ENCODE measurements around the gene STARD7.
"Not testable (repeated sequence)": the region's sequence is repeated elsewhere in the genome, so short reads cannot be mapped to it uniquely, and the experiment has no call there.

STARD7 gene

GRCh38 chr2:96169868-96170507 is 38.6 kb downstream of the STARD7 start:
- Mint-ChIP-seq H3K36me3 (no peaks in the 10 kb centered on the region), H3K9me3 (ENCODE audit: low read depth) (no peaks in the 10 kb centered on the region), H3K27me3 (no peaks in the 10 kb centered on the region), H3K4me1 (ENCODE audit: low read depth) (peaks cover 44% of the 10 kb centered on the region), H3K27ac (no peak overlapping the region), H3K4me3 (no peak overlapping the region)

GRCh38 chr2:96167407-96168013 is 41.1 kb downstream of the STARD7 start:
- no peaks in the 10 kb centered on the region for H3K27me3 Mint-ChIP-seq
- no peak overlapping the region for H3K4me3 Mint-ChIP-seq
- peaks cover 55% of the 10 kb centered on the region for H3K4me1 Mint-ChIP-seq (ENCODE audit: low read depth)
- no peaks in the 10 kb centered on the region for H3K9me3 Mint-ChIP-seq (ENCODE audit: low read depth)
- H3K36me3 Mint-ChIP-seq = no peaks in the 10 kb centered on the region
- H3K27ac Mint-ChIP-seq = peak overlapping the region; percentile 23

DNA sequence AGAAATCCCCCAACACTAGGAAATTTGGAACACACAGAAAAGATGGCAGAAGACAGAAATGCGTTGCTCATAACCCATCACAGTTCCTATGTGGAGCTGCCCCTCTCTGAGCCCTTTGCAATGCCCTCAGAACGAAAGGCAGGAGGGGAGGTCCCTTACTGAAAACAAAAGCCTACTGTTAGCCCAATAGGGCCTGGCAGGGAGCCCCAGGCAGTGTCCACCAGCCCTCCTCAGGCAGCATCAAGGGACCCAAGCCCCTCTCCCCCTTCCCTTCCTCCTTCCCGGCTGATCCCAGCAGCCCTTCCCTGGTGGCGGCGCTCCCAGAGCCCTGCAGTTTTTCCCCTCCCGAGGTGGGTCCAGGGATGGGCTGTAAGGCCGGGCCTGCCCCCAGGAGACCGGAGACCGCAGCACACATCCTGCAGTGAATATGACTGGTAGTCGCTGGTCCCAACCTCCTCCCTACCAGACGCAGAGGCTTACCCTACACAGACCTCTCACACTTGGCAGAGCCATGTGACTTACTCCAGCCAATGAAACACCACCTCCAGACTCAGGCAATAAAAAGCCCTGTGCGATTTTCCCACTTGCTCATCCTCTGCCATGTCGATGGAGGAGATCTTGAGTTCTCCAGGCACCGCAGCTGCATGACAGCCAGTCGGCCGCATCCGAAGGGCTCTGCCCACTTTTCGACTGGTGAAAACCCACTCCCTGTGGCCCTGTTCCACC is 44.0 kb downstream of the STARD7 start:
- Mint-ChIP-seq H3K9me3 (ENCODE audit: low read depth) (no peaks in the 10 kb centered on the region), H3K4me1 (ENCODE audit: low read depth) (peaks cover 69% of the 10 kb centered on the region), H3K27me3 (no peaks in the 10 kb centered on the region), H3K36me3 (peaks cover 5% of the 10 kb centered on the region), H3K4me3 (peak overlapping the region; percentile 85), H3K27ac (peak overlapping the region; percentile 99)

DNA sequence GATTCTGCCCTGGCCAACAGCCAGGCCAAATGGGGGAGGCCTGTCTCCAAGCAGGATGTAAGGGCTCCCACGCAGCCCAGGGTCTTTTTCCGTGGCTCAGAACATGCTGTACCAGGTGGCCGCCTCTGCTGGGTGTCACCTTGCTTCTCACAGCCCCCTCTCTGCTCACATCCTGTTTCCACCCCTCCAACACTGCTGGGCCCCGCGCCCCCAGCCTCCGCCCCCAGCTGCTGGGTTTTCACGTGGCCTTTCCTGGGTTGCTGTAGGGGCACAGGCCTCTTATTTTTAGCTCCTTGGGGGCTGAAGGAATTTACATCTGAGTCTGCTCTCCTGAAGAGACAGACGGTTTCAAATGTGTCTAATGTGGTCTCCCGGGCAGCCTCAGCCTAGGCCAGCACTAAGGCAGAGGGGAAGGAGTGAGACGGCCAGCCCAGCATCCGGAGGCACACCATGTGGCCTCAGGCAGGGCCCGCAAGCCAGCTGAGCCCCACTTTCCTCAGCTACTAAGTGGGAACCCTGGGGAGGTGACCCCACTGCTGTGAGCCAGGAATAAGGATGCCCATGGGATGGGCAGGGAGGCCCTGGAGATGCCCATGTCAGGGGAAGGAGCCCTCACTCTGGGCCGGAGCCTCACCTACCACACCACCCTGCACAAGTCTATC is 44.7 kb downstream of the STARD7 start:
- H3K27ac Mint-ChIP-seq = peak overlapping the region; percentile 99
- peaks cover 72% of the 10 kb centered on the region for H3K4me1 Mint-ChIP-seq (ENCODE audit: low read depth)
- no peaks in the 10 kb centered on the region for H3K27me3 Mint-ChIP-seq
- H3K9me3 Mint-ChIP-seq (ENCODE audit: low read depth) = no peaks in the 10 kb centered on the region
- H3K4me3 Mint-ChIP-seq = peak overlapping the region; percentile 85
- H3K36me3 Mint-ChIP-seq = peaks cover 5% of the 10 kb centered on the region

GRCh38 chr2:96163415-96163767 is 45.2 kb downstream of the STARD7 start:
- no peaks in the 10 kb centered on the region for H3K9me3 Mint-ChIP-seq (ENCODE audit: low read depth)

DNA sequence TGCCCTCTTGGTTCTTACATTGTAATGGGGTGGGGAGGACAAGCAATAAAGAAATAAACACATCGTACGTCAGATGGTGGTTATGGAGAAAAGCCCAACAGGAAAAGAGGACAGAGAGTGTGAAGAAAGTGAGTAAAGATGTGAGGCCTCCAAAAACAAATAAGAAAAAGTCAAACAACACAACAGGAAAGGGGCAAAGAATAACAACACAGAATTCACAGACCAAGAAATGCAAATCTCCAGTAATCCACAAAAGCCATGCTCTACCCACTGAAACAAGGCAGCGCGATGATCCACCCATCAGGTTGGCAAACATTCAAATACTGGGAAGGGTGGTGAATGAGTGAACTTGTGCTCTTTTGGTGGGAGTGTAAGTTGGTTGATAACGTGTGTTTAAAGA is 46.7 kb downstream of the STARD7 start:
- Mint-ChIP-seq H3K36me3 (peaks cover 5% of the 10 kb centered on the region), H3K27me3 (no peaks in the 10 kb centered on the region), H3K27ac (peak overlapping the region; percentile 99), H3K4me3 (peak overlapping the region; percentile 40), H3K9me3 (ENCODE audit: low read depth) (no peaks in the 10 kb centered on the region), H3K4me1 (ENCODE audit: low read depth) (peaks cover 78% of the 10 kb centered on the region)

More at GRCh38 chr2:96163415-96163767, 45.2 kb downstream of the STARD7 start:
- H3K4me3 Mint-ChIP-seq = peak overlapping the region; percentile 85
- no peaks in the 10 kb centered on the region for H3K27me3 Mint-ChIP-seq
- peaks cover 73% of the 10 kb centered on the region for H3K4me1 Mint-ChIP-seq (ENCODE audit: low read depth)
- peaks cover 5% of the 10 kb centered on the region for H3K36me3 Mint-ChIP-seq
- H3K27ac Mint-ChIP-seq = peak overlapping the region; percentile 99

DNA sequence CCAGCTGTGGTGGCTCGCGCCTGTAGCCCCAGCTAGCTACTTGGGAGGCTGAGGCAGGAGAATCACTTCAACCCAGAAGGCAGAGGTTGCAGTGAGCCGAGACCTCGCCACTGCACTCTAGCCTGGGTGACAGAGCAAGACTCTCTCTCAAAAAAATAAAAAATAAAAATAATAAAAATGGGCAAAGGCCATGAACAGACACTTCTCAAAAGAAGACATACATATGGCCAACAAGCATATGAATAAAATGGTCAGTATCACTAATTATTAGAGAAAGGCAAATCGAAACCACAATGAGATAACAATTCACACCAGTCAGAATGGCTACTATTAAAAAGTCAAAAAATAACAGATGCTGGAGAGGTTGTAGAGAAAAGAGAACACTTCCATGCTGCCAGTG is 48.3 kb downstream of the STARD7 start:
- H3K9me3 Mint-ChIP-seq (ENCODE audit: low read depth); H3K4me3 Mint-ChIP-seq; H3K36me3 Mint-ChIP-seq; H3K27me3 Mint-ChIP-seq: not testable (repeated sequence)
- H3K4me1 Mint-ChIP-seq (ENCODE audit: low read depth) = peaks cover 90% of the 10 kb centered on the region
- peak overlapping the region; percentile 82 for H3K27ac Mint-ChIP-seq

GRCh38 chr2:96159084-96159830 is 49.4 kb downstream of the STARD7 start:
- H3K27me3 Mint-ChIP-seq = no peaks in the 10 kb centered on the region
- H3K4me3 Mint-ChIP-seq = peak overlapping the region; percentile 64
- H3K4me1 Mint-ChIP-seq (ENCODE audit: low read depth) = peaks cover 86% of the 10 kb centered on the region
- H3K27ac Mint-ChIP-seq = peak overlapping the region; percentile 90
- peaks cover 5% of the 10 kb centered on the region for H3K36me3 Mint-ChIP-seq
- no peaks in the 10 kb centered on the region for H3K9me3 Mint-ChIP-seq (ENCODE audit: low read depth)

DNA sequence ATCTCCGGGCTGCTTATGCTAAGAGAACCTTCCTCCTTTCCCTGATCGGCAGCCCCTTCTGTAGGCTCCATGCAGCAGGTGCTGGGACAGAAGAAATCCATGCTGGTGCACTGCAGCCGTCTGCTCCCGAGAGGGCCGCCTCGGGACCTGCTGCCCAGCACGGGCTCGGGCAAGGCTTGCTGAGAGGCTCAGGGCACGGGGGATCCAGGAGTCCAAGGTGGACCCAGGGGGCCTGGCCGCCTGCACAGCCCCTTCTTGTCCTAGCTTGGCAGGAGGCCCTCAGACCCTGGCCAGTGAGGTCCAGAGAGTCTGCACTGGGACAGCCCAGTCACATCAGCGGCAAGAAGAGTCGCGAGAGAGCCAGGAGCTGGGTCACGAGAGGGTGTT is 50.1 kb downstream of the STARD7 start:
- peaks cover 81% of the 10 kb centered on the region for H3K4me1 Mint-ChIP-seq (ENCODE audit: low read depth)
- peaks cover 5% of the 10 kb centered on the region for H3K36me3 Mint-ChIP-seq
- peak overlapping the region; percentile 78 for H3K4me3 Mint-ChIP-seq
- no peaks in the 10 kb centered on the region for H3K27me3 Mint-ChIP-seq
- no peaks in the 10 kb centered on the region for H3K9me3 Mint-ChIP-seq (ENCODE audit: low read depth)
- H3K27ac Mint-ChIP-seq = peak overlapping the region; percentile 90

GRCh38 chr2:96157649-96158553 is 50.7 kb downstream of the STARD7 start:
- Mint-ChIP-seq H3K27ac (peak overlapping the region; percentile 90), H3K27me3 (no peaks in the 10 kb centered on the region), H3K4me3 (peak overlapping the region; percentile 78), H3K4me1 (ENCODE audit: low read depth) (peaks cover 81% of the 10 kb centered on the region), H3K36me3 (peaks cover 5% of the 10 kb centered on the region), H3K9me3 (ENCODE audit: low read depth) (no peaks in the 10 kb centered on the region)

DNA sequence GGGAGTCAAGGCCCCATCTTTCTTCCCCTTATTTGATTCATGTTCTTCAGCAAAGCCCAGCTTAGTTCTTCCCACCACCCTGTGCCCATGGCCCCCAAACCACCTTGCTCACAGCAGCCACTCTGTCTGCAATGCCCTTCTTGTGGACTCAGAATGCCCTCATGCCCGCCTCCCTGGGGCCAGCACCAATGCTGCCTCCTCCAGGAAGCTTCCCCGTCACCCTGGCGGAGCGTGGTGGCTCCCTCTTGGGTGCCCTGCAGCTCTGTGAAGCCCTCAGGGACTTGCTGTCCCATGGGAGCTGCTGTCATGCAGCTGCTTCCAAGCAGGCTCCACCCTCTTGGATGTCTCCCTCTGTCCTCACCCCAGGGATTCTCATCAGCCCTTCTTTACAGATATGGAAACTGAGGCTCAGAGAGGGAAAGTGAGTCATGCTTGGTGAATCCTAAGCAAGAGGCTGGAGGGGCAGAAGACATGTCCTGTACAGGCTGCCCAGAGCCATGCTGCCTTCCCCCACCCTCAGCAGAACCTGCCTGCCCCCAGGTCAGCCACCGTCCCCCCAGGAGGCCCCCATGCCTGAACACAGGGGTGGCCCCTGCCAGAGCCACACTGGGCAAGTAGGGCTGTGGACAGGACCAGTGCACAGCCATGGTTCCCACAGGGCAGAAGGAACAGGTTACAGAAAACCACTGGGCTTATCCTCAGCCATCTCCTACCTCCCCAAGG is 51.5 kb downstream of the STARD7 start:
- Mint-ChIP-seq H3K27ac (peak overlapping the region; percentile 90), H3K27me3 (no peaks in the 10 kb centered on the region), H3K9me3 (ENCODE audit: low read depth) (no peaks in the 10 kb centered on the region), H3K36me3 (peaks cover 5% of the 10 kb centered on the region), H3K4me1 (ENCODE audit: low read depth) (peaks cover 80% of the 10 kb centered on the region), H3K4me3 (peak overlapping the region; percentile 78)

DNA sequence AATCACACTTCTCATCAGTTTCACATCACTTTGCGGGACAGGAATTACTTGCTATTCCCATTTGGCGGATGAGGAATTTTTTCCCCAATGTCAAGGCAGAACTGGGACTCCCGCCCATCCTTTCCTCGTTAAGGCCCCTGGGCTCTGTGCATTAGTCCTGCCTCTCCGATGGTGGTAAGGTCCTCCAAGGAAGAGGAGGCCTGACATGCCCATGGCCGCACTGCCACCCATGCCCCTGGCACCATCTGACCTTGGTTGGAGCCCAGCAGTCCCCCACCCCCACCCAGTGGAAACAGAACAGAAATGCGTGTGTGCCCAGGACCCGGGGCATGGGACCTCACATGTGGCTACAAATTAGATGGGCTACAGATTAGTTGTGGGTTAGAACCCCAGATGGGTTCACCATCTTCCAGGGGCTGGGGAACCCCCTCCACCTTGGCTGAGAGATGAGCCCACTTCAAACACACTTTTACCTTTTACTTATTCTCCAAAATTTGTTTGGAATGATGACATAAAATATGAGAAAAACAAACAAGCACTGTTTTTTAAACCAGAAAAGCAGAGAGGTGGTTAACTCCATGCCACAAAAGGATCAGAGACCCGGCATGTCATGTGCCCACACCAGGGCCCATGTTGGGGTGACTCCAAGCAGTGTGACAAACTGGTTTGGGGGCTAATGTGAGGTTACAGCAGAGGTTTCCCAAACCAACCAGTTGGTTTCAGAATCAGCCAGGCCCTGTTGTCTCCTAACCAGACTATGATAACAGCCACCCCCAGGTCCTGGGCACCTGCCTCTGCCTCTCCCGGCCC is 52.4 kb downstream of the STARD7 start:
- no peaks in the 10 kb centered on the region for H3K9me3 Mint-ChIP-seq (ENCODE audit: low read depth)
- H3K4me3 Mint-ChIP-seq = peak overlapping the region; percentile 78
- peaks cover 82% of the 10 kb centered on the region for H3K4me1 Mint-ChIP-seq (ENCODE audit: low read depth)
- no peaks in the 10 kb centered on the region for H3K27me3 Mint-ChIP-seq
- peak overlapping the region; percentile 90 for H3K27ac Mint-ChIP-seq
- H3K36me3 Mint-ChIP-seq = peaks cover 5% of the 10 kb centered on the region
